HepG2 (cell line): Measurements from ENCODE around the gene PAMR1. TPM values are rescaled to one million over a fixed set of nuclear protein-coding genes. Genes with fewer than 3 reads are reported as not detected.

Experiments used
- ATAC-seq: fragments of 200-7000 bp; cut with Tn5 transposase; 3 replicates; pipeline ENCODE4 v1.9.1; 2020; ENCODE audit warnings: mild to moderate bottlenecking, moderate library complexity
- BruUV-seq: library from RNA; stranded (reverse); fragments of 400-500 nt; replicated peaks from 2 replicates; lab custom pipeline; 2021; lab: Mats Ljungman, UMichigan
- CTCF ChIA-PET: fragments of 300-600 bp; formaldehyde crosslinking; extraction: SDS; loops from one replicate; lab custom pipeline; 2021; ENCODE audit warnings: low total read pairs, inconsistent platforms, low intra/inter-chr PET ratio; lab: Yijun Ruan, JAX
- POLR2A ChIA-PET: fragments of 350-600 bp; sonication (Branson Sonifier 250); formaldehyde crosslinking; loops from one replicate; lab custom pipeline; 2020; ENCODE audit warnings: antibody characterized with exemption, inconsistent platforms; lab: Yijun Ruan, JAX
- DNase-seq: peaks from one replicate; pipeline ENCODE4 v3.0.0-alpha.2; 2015; ENCODE audit warnings: low spot score
- FAIRE-seq: peaks from 3 replicates; lab custom pipeline; 2011; peaks lifted over from hg19 to GRCh38; lab: Jason Lieb, UNC
- H2AFZ ChIP-seq: one replicate; pipeline ENCODE4 v1.6.1; 2011; ENCODE audit warnings: low read length, inconsistent platforms
- H3K27ac ChIP-seq: fragments of 300-600 bp; 3 replicates; pipeline ENCODE4 v1.8.0; 2011; ENCODE audit warnings: mixed run types, mild to moderate bottlenecking, mixed read lengths, low read length, inconsistent platforms; ENCODE audit not compliant: insufficient read depth; ENCODE audit errors: extremely low read length
- H3K27me3 ChIP-seq, 2 experiments: fragments of 200-600 bp in 1 of 2; 2 replicates in 1 of 2; 3 replicates in 1 of 2; pipeline versions ENCODE4 v1.6.0 to v1.8.0; 2011; ENCODE audit warnings: low read length in 2 of 2, mild to moderate bottlenecking in 2 of 2, moderate library complexity in 2 of 2, inconsistent platforms in 1 of 2; ENCODE audit not compliant: insufficient read depth in 2 of 2, control insufficient read depth in 1 of 2
- H3K36me3 ChIP-seq, 2 experiments: fragments of 200-600 bp in 1 of 2; replicated peaks in 1 of 2; 2 replicates in 1 of 2; 3 replicates in 1 of 2; pipeline versions ENCODE4 v1.5.1 to v1.8.0; 2011; ENCODE audit warnings: low read length in 2 of 2, inconsistent platforms in 1 of 2; ENCODE audit not compliant: insufficient read depth in 2 of 2, control insufficient read depth in 1 of 2
- H3K4me1 ChIP-seq: 2 replicates; pipeline ENCODE4 v1.5.1; 2012; ENCODE audit warnings: low read length, inconsistent platforms; ENCODE audit not compliant: insufficient read depth
- H3K4me2 ChIP-seq: 2 replicates; pipeline ENCODE4 v1.6.0; 2011; ENCODE audit warnings: low read depth, low read length, inconsistent platforms
- H3K4me3 ChIP-seq, 3 experiments: fragments of 200-600 bp in 1 of 3; sonication (generic), shearing (Covaris generic) in 1 of 3; replicated peaks in 1 of 3; 2 replicates each; pipeline ENCODE4 v1.5.1; 2011 to 2016; ENCODE audit warnings: low read length in 3 of 3, inconsistent platforms in 2 of 3, low read depth in 2 of 3, mild to moderate bottlenecking in 2 of 3, control low read depth in 1 of 3, mixed read lengths in 1 of 3; ENCODE audit not compliant: insufficient read depth in 1 of 3
- H3K79me2 ChIP-seq: one replicate; pipeline ENCODE4 v1.6.1; 2011; ENCODE audit warnings: low read length, inconsistent platforms; ENCODE audit not compliant: insufficient read depth
- H3K9ac ChIP-seq: 2 replicates; pipeline ENCODE4 v1.6.0; 2011; ENCODE audit warnings: mild to moderate bottlenecking, low read depth, low read length, inconsistent platforms; ENCODE audit not compliant: insufficient read depth
- H3K9me3 ChIP-seq: 2 replicates; pipeline ENCODE4 v1.5.1; 2012; ENCODE audit warnings: mild to moderate bottlenecking, low read length
- H4K20me1 ChIP-seq: 2 replicates; pipeline ENCODE4 v1.6.0; 2011; ENCODE audit warnings: inconsistent platforms, mild to moderate bottlenecking, low read length, moderate library complexity; ENCODE audit not compliant: insufficient read depth
- MYNN ChIP-seq: sonication (generic); formaldehyde crosslinking; IDR thresholded peaks from 2 replicates; pipeline ENCODE4 v1.4.0; 2020; ENCODE audit warnings: mild to moderate bottlenecking, low read depth, missing genetic modification reagents
- PAWR ChIP-seq: sonication (generic); formaldehyde crosslinking; IDR thresholded peaks from 2 replicates; pipeline ENCODE4 v1.4.0; 2020; ENCODE audit warnings: missing genetic modification reagents, mild to moderate bottlenecking, borderline replicate concordance
- SNAPC2 ChIP-seq: sonication (generic); formaldehyde crosslinking; IDR thresholded peaks from 2 replicates; pipeline ENCODE4 v1.8.1; 2022; ENCODE audit warnings: mild to moderate bottlenecking, missing genetic modification reagents
- U2AF1 ChIP-seq: fragments of 200-400 bp; formaldehyde crosslinking; optimal IDR thresholded peaks from 2 replicates; pipeline ENCODE3; 2017; ENCODE audit warnings: mild to moderate bottlenecking, low read depth, low read length
- YEATS4 ChIP-seq: sonication (generic); formaldehyde crosslinking; IDR thresholded peaks from 2 replicates; pipeline ENCODE4 v1.4.0; 2020; ENCODE audit warnings: missing genetic modification reagents, borderline replicate concordance
- ZBTB38 ChIP-seq: sonication (generic); formaldehyde crosslinking; IDR thresholded peaks from 2 replicates; pipeline ENCODE4 v1.5.1; 2020; ENCODE audit warnings: mild to moderate bottlenecking, missing genetic modification reagents
- ZBTB44 ChIP-seq: sonication (generic); formaldehyde crosslinking; IDR thresholded peaks from 2 replicates; pipeline ENCODE4 v1.4.0; 2020; ENCODE audit warnings: missing genetic modification reagents
- ZFAT ChIP-seq: sonication (generic); formaldehyde crosslinking; conservative IDR thresholded peaks from 2 replicates; pipeline ENCODE4 v1.8.1; 2023; ENCODE audit warnings: missing genetic modification reagents, inconsistent platforms
- ZHX1 ChIP-seq: sonication (generic); formaldehyde crosslinking; IDR thresholded peaks from 2 replicates; pipeline ENCODE4 v1.8.1; 2022; ENCODE audit warnings: low read depth, mild to moderate bottlenecking, missing genetic modification reagents
- ZNF235 ChIP-seq: sonication (generic); formaldehyde crosslinking; IDR thresholded peaks from 2 replicates; pipeline ENCODE4 v1.8.1; 2023; ENCODE audit warnings: mild to moderate bottlenecking, missing genetic modification reagents, borderline replicate concordance
- ZNF430 ChIP-seq: sonication (generic); formaldehyde crosslinking; IDR thresholded peaks from 2 replicates; pipeline ENCODE4 v1.9.0; 2021; ENCODE audit warnings: mild to moderate bottlenecking, missing genetic modification reagents
- ZNF484 ChIP-seq: sonication (generic); formaldehyde crosslinking; IDR thresholded peaks from 2 replicates; pipeline ENCODE4 v1.5.1; 2020; ENCODE audit warnings: mild to moderate bottlenecking, low read depth, missing genetic modification reagents, borderline replicate concordance
- ZNF670 ChIP-seq: sonication (generic); formaldehyde crosslinking; IDR thresholded peaks from 2 replicates; pipeline ENCODE4 v1.8.0; 2022; ENCODE audit warnings: mild to moderate bottlenecking, missing genetic modification reagents, borderline replicate concordance
- ZNF768 ChIP-seq: sonication (generic); formaldehyde crosslinking; IDR thresholded peaks from 2 replicates; pipeline ENCODE4 v1.4.0; 2020; ENCODE audit warnings: missing genetic modification reagents
- ZNF784 ChIP-seq: sonication (generic); formaldehyde crosslinking; IDR thresholded peaks from 2 replicates; pipeline ENCODE4 v1.5.1; 2020; ENCODE audit warnings: missing genetic modification reagents, mild to moderate bottlenecking, borderline replicate concordance
- ZNF816 ChIP-seq: sonication (generic); formaldehyde crosslinking; IDR thresholded peaks from 2 replicates; pipeline ENCODE4 v1.8.0; 2022; ENCODE audit warnings: missing genetic modification reagents, mild to moderate bottlenecking, borderline replicate concordance
- WGBS: methylation state at CpG from one replicate; pipeline ENCODE4 v1.1.6; 2017; ENCODE audit warnings: low lambda C conversion rate; 5-methylcytosine and 5-hydroxymethylcytosine counted together
- in situ Hi-C: cut with HindIII; loops from 2 replicates; pipeline ENCODE4 v1.10.0; 2017; ENCODE audit warnings: low pct_unique_long_range_greater_than_20kb; ENCODE audit not compliant: extremely low pct_ligation_motif_present
- intact Hi-C: fragments of 100-400 bp; cut with micrococcal nuclease; formaldehyde crosslinking; loops from one replicate; pipeline ENCODE4 v1.10.0; 2022; ENCODE audit not compliant: unreplicated experiment
- polyA plus RNA-seq, 8 experiments: library from polyadenylated mRNA; depleted of rRNA in 3 of 8; stranded (reverse) in 7 of 8; unstranded in 1 of 8; fragments of >200 nt; fragmentation: Illumina TruSeq in 4 of 8; extraction: Trizol in 4 of 8; gene quantifications; 2 replicates each; pipeline versions ENCODE4 v1.2.1 to v1.2.3, GENCODE V29; 2011 to 2016; ENCODE audit warnings: low read depth in 4 of 8, missing spikeins in 1 of 8, mixed read lengths in 1 of 8; ENCODE audit not compliant: insufficient read depth in 1 of 8
- total RNA-seq, 5 experiments: library from RNA; depleted of rRNA; stranded (reverse); fragments of >200 nt; fragmentation: Illumina TruSeq; extraction: Trizol; gene quantifications; 2 replicates each; pipeline ENCODE4 v1.2.3, GENCODE V29; 2016; ENCODE audit warnings: low read depth in 1 of 5
- TF ChIP-seq, protein P1 (sequence below): sonication (generic); formaldehyde crosslinking; IDR thresholded peaks from 2 replicates; pipeline ENCODE4 v1.5.0; 2020; ENCODE audit warnings: missing genetic modification reagents, mild to moderate bottlenecking, borderline replicate concordance

PAMR1 gene
- total and polyA plus RNA-seq, 2 of the 13 experiments (the other 11 are each of a cell fraction or from before 2014, with no cell fraction given) = not detected

DNA sequence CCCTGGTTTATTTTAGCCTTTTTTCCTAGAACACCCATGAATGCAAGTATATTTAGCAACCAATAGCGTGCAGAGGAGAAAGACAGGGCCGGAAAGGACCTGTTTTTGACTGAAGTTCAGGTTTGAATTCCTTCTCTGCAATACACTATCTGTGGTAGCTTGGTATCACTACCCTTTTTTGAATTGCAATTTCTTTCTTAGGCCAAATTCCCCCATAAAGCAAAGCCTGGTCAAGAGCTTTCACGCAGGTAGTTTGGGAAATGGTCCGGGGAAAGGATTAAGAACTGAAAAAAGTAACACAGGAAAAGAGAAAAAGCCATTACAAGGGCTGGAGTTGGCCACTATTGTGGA, 38.8 kb upstream of the PAMR1 start:
- no peak overlapping the region for H2AFZ ChIP-seq
- no peaks in the 10 kb centered on the region for H3K79me2 ChIP-seq
- peaks cover 0 to 25% of the 10 kb centered on the region in 2 experiments; a peak in 2 of 5 replicates for H3K27me3 ChIP-seq
- H3K9ac ChIP-seq = no peak overlapping the region
- no peaks in the 10 kb centered on the region for H3K36me3 ChIP-seq
- no TSS peak for BruUV-seq
- no peaks in the 10 kb centered on the region for H4K20me1 ChIP-seq
- ChIA-PET CTCF (no interaction called here), POLR2A (no interaction called here)
- in situ Hi-C loops = no loop called here
- no peak for DNase-seq
- intact Hi-C loops = no loop called here
- H3K27ac ChIP-seq = no peak overlapping the region
- no peaks in the 10 kb centered on the region for H3K4me1 ChIP-seq
- TF ChIP-seq ZNF484 (CRISPR knock-in tag) (no peak), ZNF430 (CRISPR knock-in tag) (no peak), ZHX1 (no peak), SNAPC2 (no peak), U2AF1 (no peak), YEATS4 (CRISPR knock-in tag) (no peak), ZBTB38 (no peak), ZNF816 (no peak), ZNF670 (CRISPR knock-in tag) (no peak), ZNF768 (CRISPR knock-in tag) (no peak), PAWR (CRISPR knock-in tag) (no peak), ZNF784 (CRISPR knock-in tag) (no peak), MYNN (CRISPR knock-in tag) (no peak), ZFAT (CRISPR knock-in tag) (no peak), ZNF235 (CRISPR knock-in tag) (no peak), ZBTB44 (CRISPR knock-in tag) (no peak)
- TF ChIP-seq, protein P1, sequence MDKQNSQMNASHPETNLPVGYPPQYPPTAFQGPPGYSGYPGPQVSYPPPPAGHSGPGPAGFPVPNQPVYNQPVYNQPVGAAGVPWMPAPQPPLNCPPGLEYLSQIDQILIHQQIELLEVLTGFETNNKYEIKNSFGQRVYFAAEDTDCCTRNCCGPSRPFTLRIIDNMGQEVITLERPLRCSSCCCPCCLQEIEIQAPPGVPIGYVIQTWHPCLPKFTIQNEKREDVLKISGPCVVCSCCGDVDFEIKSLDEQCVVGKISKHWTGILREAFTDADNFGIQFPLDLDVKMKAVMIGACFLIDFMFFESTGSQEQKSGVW (CRISPR knock-in tag) = no peak
- no peak for FAIRE-seq
- H3K4me2 ChIP-seq = no peak overlapping the region
- no peak for ATAC-seq
- H3K9me3 ChIP-seq = no peaks in the 10 kb centered on the region
- under 1% methylated on average over 4 of the region's 4 CpGs for WGBS
- no peak overlapping the region for H3K4me3 ChIP-seq
